MM.1S (cell line): Measurements from ENCODE around the gene GALNS.
"Not testable (repeated sequence)": the region's sequence is repeated elsewhere in the genome, so short reads cannot be mapped to it uniquely, and the experiment has no call there.

Source experiments
- DNase-seq: peaks from one replicate; pipeline ENCODE4 v3.0.0-alpha.2; 2015
- H2AFZ ChIP-seq: fragments of 300-600 bp; sonication (generic); 2 replicates; pipeline ENCODE4 v1.6.0; 2016; ENCODE audit warnings: antibody characterized with exemption, low read length
- H3F3A ChIP-seq: fragments of 300-600 bp; sonication (generic); 2 replicates; pipeline ENCODE4 v1.6.1; 2016; ENCODE audit warnings: mild to moderate bottlenecking, antibody characterized with exemption, low read length, moderate library complexity, mixed read lengths; ENCODE audit not compliant: insufficient read depth
- H3K27ac ChIP-seq: fragments of 300-600 bp; sonication (generic); 2 replicates; pipeline ENCODE4 v1.5.1; 2016; ENCODE audit warnings: mild to moderate bottlenecking, low read length
- H3K27me3 ChIP-seq: fragments of 300-600 bp; sonication (generic); replicated peaks from 2 replicates; pipeline ENCODE4 v1.6.0; 2016; ENCODE audit warnings: low read length; ENCODE audit not compliant: insufficient read depth
- H3K36me3 ChIP-seq: fragments of 300-600 bp; sonication (generic); replicated peaks from 2 replicates; pipeline ENCODE4 v1.6.1; 2016; ENCODE audit warnings: mild to moderate bottlenecking, low read length, mixed read lengths; ENCODE audit not compliant: insufficient read depth
- H3K4me1 ChIP-seq: fragments of 300-600 bp; sonication (generic); 2 replicates; pipeline ENCODE4 v1.6.1; 2016; ENCODE audit warnings: low read length, mixed read lengths
- H3K4me2 ChIP-seq: fragments of 300-600 bp; sonication (generic); 2 replicates; pipeline ENCODE4 v1.6.0; 2016; ENCODE audit warnings: low read depth, low read length
- H3K4me3 ChIP-seq: fragments of 300-600 bp; sonication (generic); 2 replicates; pipeline ENCODE4 v1.5.1; 2016; ENCODE audit warnings: low read length, mixed read lengths
- H3K79me2 ChIP-seq: fragments of 300-600 bp; sonication (generic); 2 replicates; pipeline ENCODE4 v1.6.1; 2016; ENCODE audit warnings: mixed run types, low read length, mixed read lengths
- H3K9ac ChIP-seq: fragments of 300-600 bp; sonication (generic); 2 replicates; pipeline ENCODE4 v1.6.1; 2016; ENCODE audit warnings: low read length, mixed read lengths
- H3K9me2 ChIP-seq: fragments of 300-600 bp; sonication (generic); replicated peaks from 2 replicates; pipeline ENCODE4 v1.6.1; 2016; ENCODE audit warnings: mild to moderate bottlenecking, low read length, mixed read lengths; ENCODE audit not compliant: insufficient read depth
- H3K9me3 ChIP-seq: fragments of 300-600 bp; sonication (generic); replicated peaks from 2 replicates; pipeline ENCODE4 v1.6.1; 2016; ENCODE audit warnings: mild to moderate bottlenecking, low read length, mixed read lengths; ENCODE audit not compliant: insufficient read depth
- H4K20me1 ChIP-seq: fragments of 300-600 bp; sonication (generic); 2 replicates; pipeline ENCODE4 v1.6.1; 2016; ENCODE audit warnings: mild to moderate bottlenecking, low read length, moderate library complexity, mixed read lengths; ENCODE audit not compliant: insufficient read depth
- CTCF ChIP-seq: fragments of 300-600 bp; sonication (generic); IDR thresholded peaks from 2 replicates; pipeline ENCODE4 v1.5.1; 2016; ENCODE audit warnings: antibody characterized with exemption, low read length, mixed read lengths
- EZH2 ChIP-seq: fragments of 300-600 bp; sonication (generic); optimal IDR thresholded peaks from 2 replicates; pipeline ENCODE3; 2017; ENCODE audit warnings: low read depth, mild to moderate bottlenecking, antibody characterized with exemption, low read length, mixed read lengths
- EZH2phosphoT487 ChIP-seq: fragments of 300-600 bp; sonication (generic); IDR thresholded peaks from 2 replicates; pipeline ENCODE4 v1.6.1; 2018; ENCODE audit warnings: antibody characterized with exemption, low read length

The GALNS gene

GRCh38 chr16:88772871-88773811 lies 83.6 kb downstream of the GALNS start:
- no peaks in the 10 kb centered on the region for H3K27me3 ChIP-seq
- H3K79me2 ChIP-seq, result peaks cover 98% of the 10 kb centered on the region
- no peak overlapping the region for H3K27ac ChIP-seq
- no peaks in the 10 kb centered on the region for H3K36me3 ChIP-seq
- no peak for TF ChIP-seq EZH2
- no peak for TF ChIP-seq CTCF
- no peak for TF ChIP-seq EZH2phosphoT487
- H3K4me1 ChIP-seq, result no peaks in the 10 kb centered on the region
- no peaks in the 10 kb centered on the region for H3K9me3 ChIP-seq
- no peaks in the 10 kb centered on the region for H3K9me2 ChIP-seq
- H3K4me3 ChIP-seq, result no peak overlapping the region
- peaks cover 15% of the 10 kb centered on the region for H4K20me1 ChIP-seq
- no peak overlapping the region for H3K4me2 ChIP-seq
- no peak overlapping the region for H2AFZ ChIP-seq
- H3F3A ChIP-seq, result no peaks in the 10 kb centered on the region
- no peak for DNase-seq
- no peak overlapping the region for H3K9ac ChIP-seq

- DNase-seq, H3K9me3 ChIP-seq, H3K27ac ChIP-seq, H3K4me3 ChIP-seq, H3F3A ChIP-seq, H2AFZ ChIP-seq, H3K4me1 ChIP-seq, H3K36me3 ChIP-seq, H3K4me2 ChIP-seq, H3K27me3 ChIP-seq, H3K9ac ChIP-seq, H3K9me2 ChIP-seq: not testable (repeated sequence)
- H3K79me2 ChIP-seq, result peaks cover 98% of the 10 kb centered on the region
- peaks cover 17% of the 10 kb centered on the region for H4K20me1 ChIP-seq
Measured at GRCh38 chr16:88771781-88772180, 85.0 kb downstream of the GALNS start.

GRCh38 chr16:88771294-88771772 lies 85.4 kb downstream of the GALNS start:
- Histone ChIP-seq H3K9ac (no peak overlapping the region), H3K79me2 (peaks cover 98% of the 10 kb centered on the region), H3K4me2 (no peak overlapping the region), H4K20me1 (peaks cover 22% of the 10 kb centered on the region), H2AFZ (no peak overlapping the region), H3K4me1 (no peaks in the 10 kb centered on the region), H3K4me3 (no peak overlapping the region), H3K36me3 (no peaks in the 10 kb centered on the region), H3K9me2 (no peaks in the 10 kb centered on the region), H3K27ac (no peak overlapping the region), H3K9me3 (no peaks in the 10 kb centered on the region), H3K27me3 (no peaks in the 10 kb centered on the region), H3F3A (no peaks in the 10 kb centered on the region)
- no peak for TF ChIP-seq EZH2phosphoT487
- DNase-seq, result no peak

- Histone ChIP-seq H3K4me2 (no peak overlapping the region), H3K9ac (no peak overlapping the region), H3K27ac (no peak overlapping the region), H3K9me3 (no peaks in the 10 kb centered on the region), H2AFZ (no peak overlapping the region), H3K4me3 (no peak overlapping the region), H3K36me3 (no peaks in the 10 kb centered on the region), H3F3A (no peaks in the 10 kb centered on the region), H3K27me3 (no peaks in the 10 kb centered on the region), H3K79me2 (peaks cover 98% of the 10 kb centered on the region), H3K9me2 (no peaks in the 10 kb centered on the region), H3K4me1 (no peaks in the 10 kb centered on the region), H4K20me1 (peaks cover 24% of the 10 kb centered on the region)
- TF ChIP-seq EZH2, result no peak
- TF ChIP-seq CTCF, result no peak
- no peak for TF ChIP-seq EZH2phosphoT487
- DNase-seq, result no peak
Measured at GRCh38 chr16:88770461-88771293, 86.1 kb downstream of the GALNS start.
